IMR-90 (cell line): ENCODE data around the gene ACTRT2. TPM values are rescaled to one million over a fixed set of nuclear protein-coding genes. Genes with fewer than 3 reads are reported as not detected.

Experiments used
- ATAC-seq: fragments of 200-7000 bp; cut with Tn5 transposase; 2 replicates; pipeline ENCODE4 v1.9.1; 2020; ENCODE audit warnings: low read depth, mild to moderate bottlenecking, moderate library complexity
- BruUV-seq: library from RNA; stranded (reverse); fragments of 400-500 nt; replicated peaks from 2 replicates; lab custom pipeline; 2021; lab: Mats Ljungman, UMichigan
- CTCF ChIA-PET: fragments of 300-600 bp; formaldehyde crosslinking; extraction: SDS; loops from one replicate; lab custom pipeline; 2021; ENCODE audit warnings: antibody characterized with exemption; lab: Yijun Ruan, JAX
- POLR2A ChIA-PET: fragments of 300-600 bp; sonication (Branson Sonifier 250); formaldehyde crosslinking; loops from one replicate; lab custom pipeline; 2022; ENCODE audit warnings: antibody characterized with exemption; ENCODE audit not compliant: unreplicated experiment; lab: Charles Lee
- DNase-seq: peaks from one replicate; pipeline ENCODE4 v3.0.0; 2013
- H2AFZ ChIP-seq: replicated peaks from 2 replicates; pipeline ENCODE3; 2013; ENCODE audit warnings: low read length, mild to moderate bottlenecking; ENCODE audit not compliant: poor library complexity
- H2AK5ac ChIP-seq: 2 replicates; pipeline ENCODE4 v1.6.1; 2013; ENCODE audit warnings: low read depth, low read length, inconsistent platforms
- H2AK9ac ChIP-seq: replicated peaks from 2 replicates; pipeline ENCODE3; 2013; ENCODE audit warnings: mild to moderate bottlenecking, low read depth, low read length, moderate library complexity; ENCODE audit not compliant: poor library complexity
- H2BK120ac ChIP-seq: 2 replicates; pipeline ENCODE4 v1.6.1; 2013; ENCODE audit warnings: low read depth, low read length, inconsistent platforms
- H2BK15ac ChIP-seq: 3 replicates; pipeline ENCODE4 v1.6.1; 2013; ENCODE audit warnings: low read depth, low read length, inconsistent platforms
- H2BK20ac ChIP-seq: 2 replicates; pipeline ENCODE4 v1.6.1; 2013; ENCODE audit warnings: low read depth, mild to moderate bottlenecking, inconsistent platforms, low read length, moderate library complexity
- H2BK5ac ChIP-seq: 2 replicates; pipeline ENCODE4 v1.6.1; 2013; ENCODE audit warnings: mild to moderate bottlenecking, low read depth, low read length, inconsistent platforms; ENCODE audit not compliant: poor library complexity, severe bottlenecking
- H3K14ac ChIP-seq: replicated peaks from 2 replicates; pipeline ENCODE4 v1.6.1; 2013; ENCODE audit warnings: low read depth, low read length, inconsistent platforms
- H3K18ac ChIP-seq: 2 replicates; pipeline ENCODE4 v1.6.1; 2013; ENCODE audit warnings: low read depth, low read length, control low read depth
- H3K23ac ChIP-seq: 2 replicates; pipeline ENCODE4 v1.6.1; 2013; ENCODE audit warnings: low read depth, low read length, inconsistent platforms
- H3K27ac ChIP-seq: 2 replicates; pipeline ENCODE4 v1.5.1; 2013; ENCODE audit warnings: mild to moderate bottlenecking, control low read depth, low read length; ENCODE audit not compliant: insufficient read depth
- H3K27me3 ChIP-seq: 2 replicates; pipeline ENCODE4 v1.6.1; 2013; ENCODE audit warnings: low read length; ENCODE audit not compliant: control insufficient read depth, insufficient read depth
- H3K36me3 ChIP-seq: 2 replicates; pipeline ENCODE4 v1.6.1; 2013; ENCODE audit warnings: low read length, mixed read lengths; ENCODE audit not compliant: control insufficient read depth, insufficient read depth
- H3K4ac ChIP-seq: 2 replicates; pipeline ENCODE4 v1.6.1; 2013; ENCODE audit warnings: low read depth, low read length, inconsistent platforms
- H3K4me1 ChIP-seq: 2 replicates; pipeline ENCODE4 v1.6.1; 2013; ENCODE audit warnings: low read length, mixed read lengths; ENCODE audit not compliant: control insufficient read depth, insufficient read depth
- H3K4me2 ChIP-seq: 2 replicates; pipeline ENCODE4 v1.6.1; 2013; ENCODE audit warnings: low read depth, mild to moderate bottlenecking, control low read depth, low read length, moderate library complexity
- H3K4me3 ChIP-seq: 2 replicates; pipeline ENCODE4 v1.5.1; 2013; ENCODE audit warnings: low read depth, mild to moderate bottlenecking, control low read depth, low read length, moderate library complexity; ENCODE audit not compliant: insufficient read depth
- H3K56ac ChIP-seq: 2 replicates; pipeline ENCODE4 v1.6.1; 2013; ENCODE audit warnings: low read length, inconsistent platforms; ENCODE audit not compliant: insufficient read depth; ENCODE audit errors: extremely low read depth
- H3K79me1 ChIP-seq, 2 experiments: 2 replicates each; pipeline ENCODE4 v1.6.1; 2013; ENCODE audit warnings: low read length in 2 of 2, inconsistent platforms in 1 of 2, low read depth in 1 of 2
- H3K9ac ChIP-seq: 2 replicates; pipeline ENCODE4 v1.6.1; 2013; ENCODE audit warnings: low read depth, low read length, control low read depth
- H3K9me1 ChIP-seq: 2 replicates; pipeline ENCODE4 v1.6.1; 2013; ENCODE audit warnings: low read length, inconsistent platforms; ENCODE audit not compliant: insufficient read depth
- H3K9me3 ChIP-seq: 2 replicates; pipeline ENCODE4 v1.6.1; 2013; ENCODE audit warnings: low read length; ENCODE audit not compliant: control insufficient read depth, insufficient read depth
- H4K20me1 ChIP-seq: 2 replicates; pipeline ENCODE4 v1.6.1; 2013; ENCODE audit warnings: low read length, inconsistent platforms; ENCODE audit not compliant: insufficient read depth
- H4K5ac ChIP-seq: 2 replicates; pipeline ENCODE4 v1.6.1; 2013; ENCODE audit warnings: mild to moderate bottlenecking, low read depth, low read length, control low read depth
- H4K8ac ChIP-seq, 2 experiments: 2 replicates each; pipeline ENCODE4 v1.6.1; 2013; ENCODE audit warnings: low read depth in 2 of 2, low read length in 2 of 2, control low read depth in 1 of 2, inconsistent platforms in 1 of 2
- H4K91ac ChIP-seq: 2 replicates; pipeline ENCODE4 v1.6.1; 2013; ENCODE audit warnings: low read depth, low read length, inconsistent platforms; ENCODE audit not compliant: insufficient read depth
- BHLHE40 ChIP-seq: fragments of 150-350 bp; IDR thresholded peaks from 2 replicates; pipeline ENCODE4 v1.6.1; 2016; ENCODE audit warnings: mild to moderate bottlenecking, low read depth, low read length
- CEBPB ChIP-seq: IDR thresholded peaks from 2 replicates; pipeline ENCODE4 v1.6.1; 2012; ENCODE audit warnings: low read depth, low read length, improper control_type of control experiment
- CTCF ChIP-seq: conservative IDR thresholded peaks from 2 replicates; pipeline ENCODE4 v1.5.1; 2012; ENCODE audit warnings: mild to moderate bottlenecking, low read depth, low read length, improper control_type of control experiment
- ELK1 ChIP-seq: fragments of 150-350 bp; IDR thresholded peaks from 2 replicates; pipeline ENCODE4 v1.6.1; 2016; ENCODE audit warnings: low read depth, mild to moderate bottlenecking, low read length, moderate library complexity, borderline replicate concordance
- FOS ChIP-seq: fragments of 150-350 bp; IDR thresholded peaks from 2 replicates; pipeline ENCODE4 v1.6.1; 2016; ENCODE audit warnings: low read depth, low read length
- MAFK ChIP-seq: IDR thresholded peaks from 2 replicates; pipeline ENCODE4 v1.6.1; 2012; ENCODE audit warnings: low read depth, low read length, improper control_type of control experiment
- MAZ ChIP-seq: IDR thresholded peaks from 2 replicates; pipeline ENCODE4 v1.6.1; 2012; ENCODE audit warnings: low read depth, mild to moderate bottlenecking, low read length, improper control_type of control experiment, moderate library complexity, borderline replicate concordance
- MXI1 ChIP-seq: IDR thresholded peaks from 2 replicates; pipeline ENCODE4 v1.6.1; 2012; ENCODE audit warnings: low read depth, mild to moderate bottlenecking, low read length, moderate library complexity, borderline replicate concordance
- NFE2L2 ChIP-seq: fragments of 150-350 bp; IDR thresholded peaks from 2 replicates; pipeline ENCODE4 v1.6.1; 2016; ENCODE audit warnings: low read depth, mild to moderate bottlenecking, low read length
- RAD21 ChIP-seq: IDR thresholded peaks from 2 replicates; pipeline ENCODE4 v1.6.1; 2012; ENCODE audit warnings: low read length, improper control_type of control experiment
- RCOR1 ChIP-seq: IDR thresholded peaks from 2 replicates; pipeline ENCODE4 v1.6.1; 2012; ENCODE audit warnings: mild to moderate bottlenecking, low read length, improper control_type of control experiment; ENCODE audit not compliant: insufficient replicate concordance
- SMC3 ChIP-seq: fragments of 150-350 bp; IDR thresholded peaks from 2 replicates; pipeline ENCODE4 v1.6.1; 2016; ENCODE audit warnings: low read depth, mild to moderate bottlenecking, antibody characterized with exemption, low read length, moderate library complexity
- USF2 ChIP-seq: fragments of 150-350 bp; IDR thresholded peaks from 2 replicates; pipeline ENCODE4 v1.6.1; 2017; ENCODE audit warnings: mild to moderate bottlenecking, antibody characterized with exemption, low read length, low read depth
- WGBS, 2 experiments: methylation state at CpG; one replicate each; pipeline versions ENCODE4 v1.1.5 to v1.1.7; 2013; ENCODE audit warnings: missing lambda C conversion rate in 2 of 2; ENCODE audit not compliant: insufficient read length in 1 of 2; ENCODE audit errors: extremely low coverage in 2 of 2; 5-methylcytosine and 5-hydroxymethylcytosine counted together
- dilution Hi-C: fragments of 300-500 bp; cut with HindIII; formaldehyde crosslinking; loops from one replicate; pipeline ENCODE4 v1.14.3; 2018; ENCODE audit warnings: low sequenced_read_pairs; ENCODE audit not compliant: unreplicated experiment
- in situ Hi-C: fragments of 300-500 bp; cut with MboI; formaldehyde crosslinking; loops from 3 replicates; pipeline ENCODE4 v1.14.3; 2019; ENCODE audit warnings: low sequenced_read_pairs, inconsistent platforms, mixed read lengths
- intact Hi-C: fragments of 100-400 bp; cut with micrococcal nuclease; formaldehyde crosslinking; loops from 2 replicates; pipeline ENCODE4 v1.10.0; 2022
- polyA plus RNA-seq, 3 experiments: library from polyadenylated mRNA; depleted of rRNA; stranded (reverse); fragments of >200 nt; gene quantifications; 2 replicates each; pipeline ENCODE4 v1.2.3, GENCODE V29; 2012; ENCODE audit warnings: low replicate concordance in 1 of 3
- total RNA-seq: library from RNA; depleted of rRNA; stranded (reverse); fragments of >200 nt; gene quantifications from 2 replicates; pipeline ENCODE4 v1.2.3, GENCODE V29; 2012

The ACTRT2 gene
- total and polyA plus RNA-seq, 2 of the 4 experiments (the other 2 are of a cell fraction): not detected

GRCh38 chr1:3031401-3032221, 10.3 kb downstream of the ACTRT2 start:
- in situ Hi-C loops: no loop called here

More at GRCh38 chr1:3031401-3032221, 10.3 kb downstream of the ACTRT2 start:
- Histone ChIP-seq H3K9me1 (no peaks in the 10 kb centered on the region), H2AK9ac (no peak overlapping the region), H3K4me2 (no peak overlapping the region), H3K9ac (no peak overlapping the region), H3K9me3 (peaks cover 53% of the 10 kb centered on the region), H3K4me3 (no peak overlapping the region), H3K4ac (no peak overlapping the region), H4K8ac (no peak overlapping the region), H2BK15ac (no peak overlapping the region), H3K14ac (no peak overlapping the region), H3K79me1 (no peaks in the 10 kb centered on the region), H4K5ac (no peak overlapping the region), H3K56ac (no peak overlapping the region), H2BK120ac (no peak overlapping the region), H3K23ac (no peak overlapping the region), H3K4me1 (no peaks in the 10 kb centered on the region), H4K91ac (no peak overlapping the region), H2AK5ac (no peak overlapping the region), H3K27me3 (no peaks in the 10 kb centered on the region), H3K18ac (no peak overlapping the region), H2BK20ac (no peak overlapping the region), H3K27ac (no peak overlapping the region), H2BK5ac (no peak overlapping the region), H3K36me3 (no peaks in the 10 kb centered on the region), H2AFZ (no peak overlapping the region), H4K20me1 (no peaks in the 10 kb centered on the region)
- ATAC-seq: no peak
- intact Hi-C loops: no loop called here
- POLR2A ChIA-PET: no interaction called here
- TF ChIP-seq ELK1 (no peak), MAFK (no peak), MAZ (no peak), NFE2L2 (no peak), RCOR1 (no peak), CEBPB (no peak), MXI1 (no peak), RAD21 (no peak), USF2 (no peak), CTCF (no peak), BHLHE40 (no peak), FOS (no peak), SMC3 (no peak)
- dilution Hi-C loops: no loop called here
- CTCF ChIA-PET: no interaction called here
- no peak for DNase-seq
- BruUV-seq: no TSS peak
- WGBS, 2 experiments: 48% methylated on average over 11 of the region's 35 CpGs; no CpG with 5 or more reads in 1 of the 2 experiments
